Measurements from ENCODE around the gene XRCC2.
"Not testable (repeated sequence)": the region's sequence is repeated elsewhere in the genome, so short reads cannot be mapped to it uniquely, and the experiment has no call there.

Gene XRCC2

DNA sequence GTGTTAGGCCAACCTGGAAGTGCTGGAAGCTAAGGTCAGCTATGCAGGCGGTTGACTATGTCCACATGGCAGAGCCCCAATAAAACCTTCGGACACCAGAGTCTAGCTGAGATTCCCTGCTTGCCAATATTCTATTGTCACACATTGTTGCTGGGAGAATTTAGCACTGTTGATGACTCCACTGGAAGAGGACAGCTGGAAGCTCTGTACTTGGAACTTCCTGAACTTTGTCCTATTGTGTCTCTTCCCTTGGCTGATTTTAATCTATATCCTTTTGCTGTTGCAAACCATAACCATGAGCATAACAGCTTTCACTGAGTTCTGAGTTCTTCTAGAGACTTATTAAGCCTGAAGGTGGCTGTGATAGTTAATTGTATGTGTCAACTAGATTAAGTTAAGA is 12.0 kb downstream of the XRCC2 start:
- no peak for DNase-seq

DNA sequence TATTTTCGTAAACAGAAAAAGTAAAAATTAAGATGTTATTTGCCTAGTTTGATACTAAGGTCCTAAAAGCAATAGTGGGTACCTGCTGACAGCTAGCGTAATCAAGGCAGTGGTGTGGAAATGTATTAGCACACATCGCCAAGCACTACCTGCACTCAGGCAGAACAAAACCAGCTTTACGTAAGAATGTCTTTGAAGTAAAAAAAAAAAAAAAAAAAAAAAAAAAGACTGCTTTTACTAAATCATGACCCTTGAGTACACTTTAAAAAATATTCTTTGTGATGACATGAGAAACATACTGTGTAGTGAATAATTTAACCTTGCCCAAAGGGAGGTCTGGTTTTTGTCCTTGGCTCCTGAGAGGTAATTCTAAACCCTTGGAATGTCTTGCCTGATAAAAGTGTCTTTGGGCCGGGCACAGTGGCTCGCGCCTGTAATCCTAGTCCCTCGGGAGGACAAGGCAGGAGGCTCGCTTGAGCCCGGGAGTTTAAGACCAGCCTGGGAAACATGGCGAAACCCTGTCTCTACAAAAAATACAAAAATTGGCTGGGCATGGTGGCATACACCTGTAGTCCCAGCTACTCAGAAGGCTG is 12.7 kb downstream of the XRCC2 start:
- DNase-seq = no peak

DNA sequence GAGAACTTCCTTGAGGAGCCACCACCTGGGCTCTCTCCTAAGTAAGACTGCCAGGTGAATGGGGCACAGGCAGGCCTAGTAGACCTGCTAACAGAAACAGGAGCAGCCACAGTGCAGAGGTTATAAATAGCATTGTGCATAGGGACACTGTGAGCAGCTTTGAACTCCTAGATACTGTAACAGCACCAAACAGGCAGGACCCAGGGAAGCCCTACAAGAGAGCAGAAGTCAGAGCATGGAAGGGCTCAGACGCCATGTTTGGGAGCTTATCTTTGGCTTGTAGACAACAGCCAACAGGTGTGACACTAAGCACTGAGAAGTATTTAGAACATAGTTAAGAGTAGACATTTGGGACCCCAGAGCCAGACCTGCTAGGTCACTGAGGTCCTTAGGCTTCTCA is 14.5 kb downstream of the XRCC2 start:
- DNase-seq = no peak

GRCh38 chr7:152660021-152660420 is 15.9 kb downstream of the XRCC2 start:
- no peak for DNase-seq

GRCh38 chr7:152654971-152655370 is 21.0 kb downstream of the XRCC2 start:
- no peak for DNase-seq

GRCh38 chr7:152649220-152649619 is 26.7 kb downstream of the XRCC2 start:
- no peak for DNase-seq

GRCh38 chr7:152647009-152647408 is 28.9 kb downstream of the XRCC2 start:
- no peak for DNase-seq

- not testable (repeated sequence) for DNase-seq
These were observed 29.4 kb downstream of the XRCC2 start for GRCh38 chr7:152646579-152646978.

DNA sequence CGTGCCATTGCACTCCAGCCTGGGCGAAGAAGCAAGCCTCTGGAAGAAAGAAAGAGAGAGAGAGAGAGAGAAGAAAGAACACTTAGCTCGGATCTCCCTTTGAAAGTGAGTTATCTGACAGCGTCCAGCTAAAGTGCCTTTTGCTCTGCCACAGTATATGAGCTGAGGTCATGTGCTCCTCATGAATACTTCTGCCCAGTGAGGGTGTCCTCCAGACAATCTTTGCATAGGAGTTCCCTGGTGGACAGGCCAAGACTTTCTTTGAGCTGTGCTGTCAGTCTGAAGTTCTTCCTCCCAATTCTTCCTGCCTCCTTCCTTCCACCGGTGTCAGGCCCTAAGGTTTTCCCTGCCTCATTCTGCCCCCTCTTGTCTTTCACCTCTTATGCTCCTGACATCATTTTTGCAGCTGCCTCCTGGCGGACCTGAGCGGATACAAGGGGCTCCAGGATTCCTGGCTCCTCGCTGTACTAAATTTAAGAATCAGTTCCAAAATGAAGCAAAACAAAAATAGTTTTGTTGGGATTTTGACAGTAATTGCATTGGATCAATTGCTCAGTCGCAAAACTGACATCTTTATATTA is 31.9 kb downstream of the XRCC2 start:
- DNase-seq = no peak

DNA sequence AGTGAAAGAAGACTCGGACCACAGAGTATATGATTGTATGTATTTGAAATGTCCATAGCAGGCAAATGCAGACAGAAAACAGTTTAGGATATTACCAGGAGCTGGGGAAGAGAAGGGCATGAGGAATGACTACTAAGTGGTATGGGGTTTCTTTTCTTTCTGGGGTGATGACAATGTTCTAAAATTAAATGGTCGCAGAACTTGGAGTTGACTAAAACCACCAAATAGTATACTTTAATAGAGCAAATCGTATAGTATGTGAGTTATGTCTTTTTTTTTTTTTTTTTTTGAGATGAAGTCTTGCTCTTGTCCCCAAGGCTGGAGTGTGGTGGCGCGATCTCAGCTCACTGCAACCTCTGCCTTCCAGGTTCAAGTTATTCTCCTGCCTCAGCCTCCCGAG is 34.6 kb downstream of the XRCC2 start:
- DNase-seq = no peak

DNA sequence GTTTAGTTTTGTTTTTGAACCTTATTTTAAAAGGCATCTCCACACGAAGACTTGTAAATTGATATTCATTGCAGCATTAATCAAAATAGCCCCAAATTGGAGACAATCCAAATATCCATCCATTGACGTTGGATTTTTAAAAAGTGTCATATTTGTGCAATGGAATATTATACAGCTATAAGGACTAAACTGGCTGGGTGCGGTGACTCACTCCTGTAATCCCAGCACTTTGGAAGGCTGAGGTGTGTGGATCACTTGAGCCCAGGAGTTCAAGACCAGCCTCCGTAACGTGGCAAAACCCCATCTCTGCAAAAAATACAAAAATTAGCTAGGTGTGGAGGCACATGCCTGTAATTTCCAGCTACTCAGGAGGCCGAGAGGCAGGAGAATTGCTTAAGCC is 35.1 kb downstream of the XRCC2 start:
- DNase-seq = no peak

GRCh38 chr7:152637920-152638580 is 37.9 kb downstream of the XRCC2 start:
- DNase-seq = no peak

- no peak for DNase-seq
These were observed 38.8 kb downstream of the XRCC2 start for GRCh38 chr7:152637161-152637560.

GRCh38 chr7:152636441-152636840 is 39.5 kb downstream of the XRCC2 start:
- no peak for DNase-seq

- DNase-seq = no peak
These were observed 42.4 kb downstream of the XRCC2 start for GRCh38 chr7:152633504-152633903.

DNA sequence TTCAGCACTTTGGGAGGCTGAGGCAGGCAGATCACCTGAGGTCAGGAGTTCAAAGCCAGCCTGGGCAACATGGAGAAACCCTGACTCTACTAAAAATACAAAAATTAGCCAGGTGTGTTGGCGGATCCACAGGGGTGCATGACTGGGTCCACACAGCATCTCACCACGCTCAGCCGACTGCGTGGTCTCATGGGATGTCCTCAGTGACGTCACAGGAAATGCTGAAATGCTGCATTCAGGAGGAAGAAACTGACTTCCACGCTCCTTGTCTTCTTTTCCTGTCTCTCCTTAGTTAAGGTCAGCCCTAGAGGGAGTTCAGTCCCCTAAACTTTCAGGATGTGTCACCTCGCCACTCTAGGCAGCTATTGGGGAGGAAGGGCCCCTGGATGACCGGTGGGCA is 42.9 kb downstream of the XRCC2 start:
- DNase-seq = no peak

GRCh38 chr7:152628772-152629171 is 47.2 kb downstream of the XRCC2 start:
- DNase-seq = not testable (repeated sequence)

DNA sequence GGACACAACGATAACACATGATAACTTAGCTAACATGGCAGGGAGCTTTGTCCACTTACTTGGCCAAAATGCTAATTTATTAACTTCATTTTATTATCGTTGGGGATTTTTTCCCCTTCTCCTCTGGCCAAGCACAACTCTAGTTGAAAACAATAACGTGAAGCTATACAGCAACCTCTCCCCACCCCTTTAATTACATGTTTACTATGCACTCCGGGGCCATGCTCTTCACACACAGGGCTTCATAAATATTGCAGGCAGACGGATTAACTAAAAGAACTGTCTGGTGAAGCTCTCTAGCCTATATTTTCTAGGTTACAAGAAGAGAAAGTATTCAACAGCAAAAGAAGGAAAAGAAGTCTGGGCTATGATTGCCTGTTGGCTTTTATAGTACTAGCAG is 51.7 kb downstream of the XRCC2 start:
- DNase-seq = no peak

DNA sequence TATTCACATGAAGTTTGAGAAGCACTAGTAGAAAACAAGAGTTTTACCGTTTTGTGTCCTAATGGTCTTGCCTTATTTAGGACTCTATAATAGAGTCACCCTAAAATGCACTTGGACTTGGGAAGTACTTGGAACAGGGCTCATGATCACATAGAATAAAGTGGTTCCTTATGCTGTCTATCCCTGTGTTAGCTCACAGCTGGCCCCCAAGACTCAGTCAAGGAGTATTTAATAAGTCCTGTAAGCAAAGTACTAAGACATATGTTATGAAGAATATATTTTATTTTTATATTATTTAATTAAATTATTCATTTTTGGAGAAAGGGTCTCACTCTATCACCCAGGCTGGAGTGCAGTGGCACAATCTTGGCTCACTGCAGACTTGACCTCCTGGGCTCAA is 54.5 kb downstream of the XRCC2 start:
- DNase-seq = no peak

- no peak for DNase-seq
These were observed 56.8 kb downstream of the XRCC2 start for GRCh38 chr7:152619027-152619739.

- no peak for DNase-seq
These were observed 57.5 kb downstream of the XRCC2 start for GRCh38 chr7:152618427-152618826.

- DNase-seq = no peak
These were observed 58.9 kb downstream of the XRCC2 start for GRCh38 chr7:152617056-152617455.

GRCh38 chr7:152615031-152615741 is 60.8 kb downstream of the XRCC2 start:
- no peak for DNase-seq

Data from suppressor macrophage treated with lipopolysaccharide for 4 hours (primary cell).